Midbrain (tissue), 1 donor: ENCODE data around the gene STK11IP.

Experiments
- DNase-seq: peaks from one replicate; lab custom pipeline; 2025; lab: John Stamatoyannopoulos, UW

The STK11IP gene

GRCh38 chr2:219619235-219619634 is 21.6 kb downstream of the STK11IP start:
- DNase-seq = no peak

DNA sequence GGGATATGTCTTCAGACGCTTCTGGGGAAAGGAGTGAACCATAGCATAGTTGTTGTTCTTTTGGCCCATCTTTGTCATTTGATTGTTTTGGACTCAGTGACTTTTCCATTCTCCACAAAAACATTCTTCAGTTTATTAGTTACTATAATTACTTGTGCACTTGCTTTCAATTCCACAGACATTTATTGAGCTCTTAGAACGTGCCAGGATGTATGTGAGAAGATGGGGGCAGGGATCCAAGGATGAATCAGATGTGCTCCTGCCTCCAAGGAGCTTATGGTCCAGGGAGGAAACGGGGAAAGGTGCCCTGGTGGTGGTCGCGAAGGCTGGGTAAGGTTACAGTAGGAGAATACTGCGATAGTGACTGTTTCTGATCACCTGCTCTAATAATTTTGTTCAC is 22.9 kb downstream of the STK11IP start:
- DNase-seq = no peak

GRCh38 chr2:219621935-219622334 is 24.3 kb downstream of the STK11IP start:
- no peak for DNase-seq

DNA sequence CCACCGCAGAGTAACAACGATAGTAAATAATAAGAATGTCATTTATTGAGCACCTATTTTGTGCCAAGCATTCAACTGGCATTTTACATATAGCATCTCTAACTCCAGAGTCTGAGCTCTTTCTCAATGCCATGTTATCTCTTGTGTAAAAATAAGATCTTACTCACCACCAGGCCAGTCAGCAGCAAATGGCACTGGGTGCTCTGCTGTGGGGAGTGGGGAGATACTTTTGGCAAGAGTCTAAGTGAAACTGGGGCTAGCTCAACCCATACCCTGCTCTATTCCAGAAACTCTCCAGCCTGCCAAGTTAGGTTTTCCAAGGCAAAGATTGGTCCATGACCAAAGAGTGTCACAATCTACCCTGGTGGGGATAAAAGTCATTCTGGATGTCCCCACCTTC is 24.8 kb downstream of the STK11IP start:
- no peak for DNase-seq

GRCh38 chr2:219624565-219624964 is 26.9 kb downstream of the STK11IP start:
- no peak for DNase-seq

DNA sequence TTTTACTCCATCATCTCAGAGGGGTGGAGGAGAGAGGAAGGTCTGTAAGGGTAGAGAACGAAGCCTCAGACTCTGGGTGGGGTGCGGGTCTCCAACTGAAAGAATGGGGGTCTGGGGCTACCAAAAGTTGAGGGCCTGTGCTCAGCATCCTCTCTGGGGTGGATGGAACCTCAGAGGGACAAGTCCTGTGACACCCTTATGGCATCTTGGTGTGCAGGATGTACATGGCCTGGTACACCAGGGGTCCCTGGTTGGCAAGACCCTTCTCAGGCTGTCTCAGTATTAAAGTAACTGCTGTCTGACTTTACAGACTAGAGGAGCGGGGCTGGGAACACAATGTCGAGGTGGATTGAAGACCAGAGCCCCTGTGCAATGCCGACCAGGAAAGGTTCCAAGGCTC is 27.5 kb downstream of the STK11IP start:
- DNase-seq = no peak

DNA sequence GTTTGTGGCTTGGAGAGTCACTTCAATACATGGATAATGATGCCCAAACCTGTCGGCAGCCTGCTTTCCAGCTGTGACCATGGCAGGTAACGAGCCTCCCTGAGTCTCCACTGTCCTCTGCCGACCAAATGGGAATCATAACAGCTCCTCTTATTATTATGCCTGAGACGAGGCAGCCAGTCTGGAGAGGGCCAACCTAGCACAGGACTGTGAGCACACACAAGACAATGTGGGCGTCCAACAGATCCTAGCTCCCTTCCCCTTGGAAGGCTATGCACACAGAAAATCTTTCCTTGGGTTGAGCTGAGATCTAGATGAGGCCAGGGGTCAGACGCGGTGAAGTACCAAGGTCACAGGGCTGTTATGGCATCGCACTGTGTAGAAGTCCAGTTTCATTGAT is 28.9 kb downstream of the STK11IP start:
- no peak for DNase-seq

GRCh38 chr2:219627103-219628100 is 29.7 kb downstream of the STK11IP start, which contains the start of gene SLC4A3:
SLC4A3 (plus strand) TSS chr2:219627630; CDS start chr2:219627993, 363 bp downstream.
- no peak for DNase-seq

GRCh38 chr2:219628235-219628985 is 30.8 kb downstream of the STK11IP start:
- no peak for DNase-seq

DNA sequence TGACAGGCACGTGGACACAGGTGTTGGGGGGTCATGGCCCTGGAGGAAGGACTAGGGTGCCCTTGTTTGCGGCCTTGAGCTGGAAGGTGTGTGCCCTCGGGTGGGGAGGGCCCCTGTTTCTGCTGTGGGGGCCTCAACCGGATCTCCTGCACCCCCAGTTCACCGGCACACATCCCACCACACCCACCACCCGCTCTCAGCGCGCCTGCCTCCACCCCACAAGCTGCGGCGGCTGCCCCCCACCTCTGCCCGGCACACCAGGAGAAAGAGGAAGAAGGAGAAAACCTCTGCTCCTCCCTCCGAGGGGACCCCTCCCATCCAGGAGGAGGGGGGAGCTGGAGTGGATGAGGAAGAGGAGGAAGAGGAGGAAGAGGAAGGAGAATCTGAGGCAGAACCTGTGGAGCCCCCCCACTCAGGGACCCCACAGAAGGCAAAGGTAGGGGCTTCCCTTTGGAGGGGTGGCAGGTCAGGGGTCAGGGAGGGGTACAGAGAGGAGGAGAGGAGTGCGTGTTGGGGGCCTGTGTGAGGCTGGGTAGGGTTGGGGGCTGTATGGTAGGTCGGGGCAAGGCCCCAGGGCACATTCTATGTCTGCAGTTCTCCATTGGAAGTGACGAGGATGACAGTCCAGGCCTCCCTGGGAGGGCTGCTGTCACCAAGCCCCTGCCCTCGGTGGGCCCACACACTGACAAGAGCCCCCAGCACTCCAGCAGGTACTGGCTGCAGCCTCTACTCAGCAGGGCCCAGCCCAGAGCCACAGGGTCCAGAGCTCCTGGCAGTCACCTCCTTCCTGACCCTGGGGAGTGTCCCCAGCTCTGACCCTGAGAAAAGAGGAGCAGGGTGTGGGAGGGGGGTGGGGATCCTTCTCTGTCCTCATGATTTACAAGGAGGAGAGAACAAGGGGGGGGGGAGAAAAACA is 31.6 kb downstream of the STK11IP start:
- DNase-seq = no peak

DNA sequence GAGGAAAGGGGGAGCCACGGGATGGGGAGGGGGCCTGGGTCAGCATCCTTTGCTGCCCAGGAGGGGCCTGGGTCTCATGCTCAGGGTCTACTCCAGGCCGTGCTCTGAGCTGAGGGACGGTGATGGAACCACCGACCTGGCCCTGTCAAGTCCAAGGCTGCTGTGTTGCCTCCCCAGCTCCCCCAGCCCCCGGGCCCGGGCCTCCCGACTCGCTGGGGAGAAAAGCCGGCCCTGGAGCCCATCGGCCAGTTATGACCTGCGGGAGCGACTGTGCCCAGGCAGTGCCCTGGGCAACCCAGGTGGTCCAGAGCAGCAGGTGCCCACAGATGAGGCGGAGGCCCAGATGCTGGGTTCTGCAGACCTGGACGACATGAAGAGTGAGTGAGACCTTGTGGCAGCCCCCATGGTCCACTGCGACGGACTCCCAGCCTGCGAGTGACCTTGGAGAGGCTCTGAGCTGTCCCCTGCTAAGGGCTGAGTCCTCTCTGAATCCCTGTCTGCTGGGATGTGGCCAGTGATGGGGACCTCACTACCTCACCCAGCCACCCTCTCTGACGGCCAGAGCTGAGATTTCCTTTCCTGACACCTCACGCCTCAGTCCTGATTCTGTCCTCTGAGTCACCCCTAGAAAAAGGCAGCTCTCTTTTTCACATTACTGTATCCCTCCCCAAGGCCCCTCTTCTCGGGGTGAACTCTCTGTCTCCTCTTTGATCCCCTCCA is 32.5 kb downstream of the STK11IP start:
- no peak for DNase-seq

DNA sequence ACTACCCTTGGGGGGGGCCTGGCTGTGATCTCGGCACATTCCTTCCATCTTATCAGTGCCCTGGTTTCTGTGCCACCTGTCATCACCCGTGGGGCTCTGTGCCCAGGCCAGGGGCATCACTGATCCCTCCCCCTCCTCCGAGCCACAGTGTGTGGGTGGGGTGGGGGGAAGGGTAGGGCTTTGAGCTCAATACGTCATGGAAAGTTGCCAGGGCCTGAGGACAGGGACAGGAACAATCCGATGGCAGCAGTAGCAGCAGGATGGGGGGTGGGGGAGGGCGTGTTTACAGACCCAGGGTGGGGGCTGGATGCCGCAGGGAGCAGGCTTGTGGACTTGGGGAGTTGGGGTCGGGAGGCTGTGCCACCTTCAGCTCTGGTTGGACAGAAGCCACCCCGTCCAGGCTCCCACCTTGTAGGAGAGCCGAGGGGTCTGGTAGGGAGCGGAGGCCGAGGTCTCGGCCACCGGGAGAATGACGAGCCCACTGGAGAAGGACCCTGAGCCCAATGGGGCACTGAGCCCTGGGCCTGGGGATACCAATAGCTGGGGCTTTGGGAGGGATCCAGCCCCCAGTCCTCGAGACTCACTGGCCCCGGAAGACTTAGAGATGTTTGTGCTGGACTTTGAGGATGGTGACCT is 33.2 kb downstream of the STK11IP start:
- DNase-seq = no peak

DNA sequence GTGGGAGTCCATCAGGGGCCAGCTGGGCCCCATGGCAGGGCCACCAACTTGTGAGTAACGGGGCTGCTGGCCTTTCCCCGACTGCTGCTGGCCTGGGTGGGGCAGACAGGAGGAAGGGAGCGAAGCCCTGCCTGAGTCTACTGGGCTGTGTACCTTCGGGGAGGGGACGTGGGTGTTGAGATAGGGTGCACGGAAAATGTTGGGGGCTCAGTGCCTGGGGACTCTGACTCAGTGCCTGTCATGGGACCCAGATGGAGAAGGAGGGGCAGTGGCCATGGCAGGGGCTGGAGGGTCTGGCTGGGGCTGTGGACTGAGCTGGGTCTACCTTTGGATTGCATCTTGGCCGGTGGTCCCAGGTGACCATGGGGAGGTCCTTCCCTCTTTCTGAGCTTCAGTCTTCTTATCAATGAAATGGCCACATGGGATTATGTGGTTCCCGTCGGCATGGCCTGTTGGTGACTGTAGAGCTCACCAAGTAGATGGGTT is 33.8 kb downstream of the STK11IP start:
- DNase-seq = no peak

GRCh38 chr2:219631904-219632759 is 34.5 kb downstream of the STK11IP start:
- DNase-seq = no peak

DNA sequence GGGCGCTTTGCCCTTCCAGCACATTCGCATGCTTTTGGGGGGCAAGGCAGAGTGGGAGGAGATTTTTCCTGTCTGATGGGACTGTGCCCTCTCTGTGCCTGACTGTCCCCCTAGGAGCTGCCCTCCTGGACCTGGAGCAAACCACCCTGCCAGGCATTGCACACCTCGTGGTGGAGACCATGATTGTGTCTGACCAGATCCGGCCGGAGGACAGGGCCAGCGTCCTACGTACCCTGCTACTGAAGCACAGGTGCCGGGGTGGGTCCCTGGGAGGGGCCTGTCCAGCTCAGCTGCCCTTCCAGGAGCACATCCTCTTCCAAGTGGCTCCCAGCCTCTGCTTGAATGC is 35.1 kb downstream of the STK11IP start:
- no peak for DNase-seq

DNA sequence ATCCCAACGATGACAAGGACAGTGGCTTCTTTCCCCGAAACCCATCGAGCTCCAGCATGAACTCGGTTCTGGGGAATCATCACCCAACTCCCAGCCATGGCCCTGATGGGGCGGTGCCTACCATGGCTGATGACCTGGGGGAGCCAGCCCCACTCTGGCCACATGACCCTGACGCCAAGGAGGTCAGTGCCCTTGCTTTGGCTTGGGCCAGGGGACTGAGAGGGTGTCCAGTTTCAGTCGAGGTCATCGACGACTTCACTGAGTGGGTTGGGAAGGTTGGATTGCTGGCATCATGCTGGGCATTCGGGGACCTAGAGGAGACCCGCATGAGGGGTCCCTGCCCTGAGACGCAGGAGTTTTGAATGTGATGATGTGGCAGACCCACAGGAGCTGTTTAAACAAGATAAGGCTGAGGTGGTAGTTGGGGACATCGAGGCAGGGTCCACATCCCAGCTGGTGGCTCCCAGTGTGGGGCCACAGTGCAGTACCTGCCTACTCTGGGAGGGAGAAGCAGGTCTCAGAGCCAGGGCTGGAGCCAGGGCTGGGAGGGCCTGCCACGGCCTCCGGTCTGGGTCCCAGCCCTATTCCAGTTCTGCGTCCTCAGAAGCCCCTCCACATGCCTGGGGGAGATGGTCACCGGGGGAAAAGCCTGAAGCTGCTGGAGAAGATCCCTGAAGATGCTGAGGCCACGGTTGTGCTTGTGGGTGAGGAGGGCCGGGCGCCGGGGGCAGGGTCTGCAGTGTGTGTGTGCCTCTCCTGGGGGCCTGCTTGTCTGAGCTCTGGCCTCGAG is 35.8 kb downstream of the STK11IP start:
- no peak for DNase-seq

- no peak for DNase-seq
Observed at GRCh38 chr2:219634171-219634940, 36.7 kb downstream of the STK11IP start.
